Measurements from ENCODE around the gene PRR33. TPM values are rescaled to one million over a fixed set of nuclear protein-coding genes. Genes with fewer than 3 reads are reported as not detected.
A peak's percentile ranks its signal among the peaks of the same experiment; 100 is the strongest.

PRR33 gene
- total RNA-seq, 1 donor from 2014 or later, result not detected

GRCh38 chr11:1918436-1919315, 27.0 kb upstream of the PRR33 start:
- Mint-ChIP-seq H3K27ac (no peak overlapping the region), H3K9me3 (no peaks in the 10 kb centered on the region), H3K4me3 (no peak overlapping the region), H3K4me1 (peaks cover 17% of the 10 kb centered on the region), H3K27me3 (ENCODE audit: low read depth) (peaks cover 3% of the 10 kb centered on the region), H3K36me3 (no peaks in the 10 kb centered on the region)
- no peak for TF ChIP-seq CTCF (IDR thresholded peaks at IDR 0.05; ENCODE audit: unreplicated experiment)
- DNase-seq (ENCODE audit: low spot score in 2 of 2, unreplicated experiment in 2 of 2), result no peak

- DNase-seq (ENCODE audit: low spot score in 2 of 2, unreplicated experiment in 2 of 2), result no peak
- Mint-ChIP-seq H3K9me3 (no peaks in the 10 kb centered on the region), H3K36me3 (no peaks in the 10 kb centered on the region), H3K27me3 (ENCODE audit: low read depth) (peaks cover 3% of the 10 kb centered on the region), H3K4me3 (no peak overlapping the region), H3K4me1 (peaks cover 13% of the 10 kb centered on the region), H3K27ac (no peak overlapping the region)
- peak; percentile 67 for TF ChIP-seq CTCF (IDR thresholded peaks at IDR 0.05; ENCODE audit: unreplicated experiment)
Observed at GRCh38 chr11:1917523-1918435, 26.1 kb upstream of the PRR33 start.

GRCh38 chr11:1916986-1917522, 25.4 kb upstream of the PRR33 start:
- peaks cover 3% of the 10 kb centered on the region for H3K27me3 Mint-ChIP-seq (ENCODE audit: low read depth)
- DNase-seq (ENCODE audit: low spot score in 2 of 2, unreplicated experiment in 2 of 2), result no peak
- H3K4me3 Mint-ChIP-seq, result no peak overlapping the region
- H3K4me1 Mint-ChIP-seq, result peaks cover 10% of the 10 kb centered on the region
- no peaks in the 10 kb centered on the region for H3K9me3 Mint-ChIP-seq
- no peaks in the 10 kb centered on the region for H3K36me3 Mint-ChIP-seq
- TF ChIP-seq CTCF (IDR thresholded peaks at IDR 0.05; ENCODE audit: unreplicated experiment), result no peak
- H3K27ac Mint-ChIP-seq, result no peak overlapping the region

- H3K27me3 Mint-ChIP-seq (ENCODE audit: low read depth), result peaks cover 3% of the 10 kb centered on the region
- H3K27ac Mint-ChIP-seq, result no peak overlapping the region
- H3K4me1 Mint-ChIP-seq, result peaks cover 6% of the 10 kb centered on the region
- no peak for DNase-seq (ENCODE audit: low spot score in 2 of 2, unreplicated experiment in 2 of 2)
- no peak for TF ChIP-seq CTCF (IDR thresholded peaks at IDR 0.05; ENCODE audit: unreplicated experiment)
- no peak overlapping the region for H3K4me3 Mint-ChIP-seq
- H3K9me3 Mint-ChIP-seq, result no peaks in the 10 kb centered on the region
- no peaks in the 10 kb centered on the region for H3K36me3 Mint-ChIP-seq
Observed at GRCh38 chr11:1916132-1916985, 24.7 kb upstream of the PRR33 start.

- H3K36me3 Mint-ChIP-seq, result no peaks in the 10 kb centered on the region
- peaks cover 7% of the 10 kb centered on the region for H3K4me1 Mint-ChIP-seq
- H3K4me3 Mint-ChIP-seq, result no peak overlapping the region
- no peak overlapping the region for H3K27ac Mint-ChIP-seq
- H3K9me3 Mint-ChIP-seq, result no peaks in the 10 kb centered on the region
- no peak for TF ChIP-seq CTCF (IDR thresholded peaks at IDR 0.05; ENCODE audit: unreplicated experiment)
- DNase-seq (ENCODE audit: low spot score in 2 of 2, unreplicated experiment in 2 of 2), result no peak
- peaks cover 3% of the 10 kb centered on the region for H3K27me3 Mint-ChIP-seq (ENCODE audit: low read depth)
Observed at GRCh38 chr11:1915795-1916131, 24.1 kb upstream of the PRR33 start.

All from mesothelial cell of epicardium (in vitro differentiated cells).